GM21526 (cell line): ENCODE data around the gene ACTL9.

Experiments used
- ATAC-seq: cut with Tn5 transposase; IDR thresholded peaks from one replicate; pipeline ENCODE4 v1.9.1; 2021; ENCODE audit warnings: moderate library complexity; ENCODE audit not compliant: unreplicated experiment, low FRiP score

Gene ACTL9

DNA sequence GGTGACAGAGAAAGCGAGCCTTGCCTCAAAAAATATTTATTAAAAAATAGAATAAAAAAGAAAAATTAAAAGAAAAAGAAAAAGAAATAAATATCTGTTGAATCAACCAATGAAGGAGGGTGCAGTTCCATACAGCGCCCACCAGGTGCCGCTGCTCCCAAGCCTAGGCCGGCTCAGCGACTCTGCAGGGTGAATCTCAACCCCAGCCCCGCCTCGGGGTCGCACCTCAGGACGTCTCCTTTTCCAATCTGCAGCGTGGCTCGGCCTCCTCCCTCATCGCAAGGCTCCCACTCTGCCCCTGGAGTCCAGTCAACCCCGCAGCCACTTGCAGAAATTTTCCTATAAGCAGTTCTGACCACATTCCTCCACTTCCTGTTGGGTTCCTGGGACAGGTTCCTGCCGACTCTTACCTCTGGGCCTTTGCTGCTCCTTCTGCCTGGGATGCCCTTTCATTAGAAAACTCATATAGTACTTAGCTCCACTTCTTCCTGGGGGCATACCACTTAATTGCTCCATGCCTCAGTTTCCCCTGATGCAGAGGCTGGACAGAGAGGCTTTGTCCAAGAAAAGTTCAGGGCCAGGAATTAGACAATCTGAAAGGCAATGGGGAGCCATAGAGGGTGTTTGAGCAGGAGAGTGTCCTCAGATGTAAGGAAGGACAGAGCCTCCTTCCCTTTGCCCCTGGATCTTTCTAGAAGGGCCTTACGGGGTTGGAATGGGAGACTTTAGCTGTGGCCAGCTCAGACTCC lies 43.8 kb downstream of the ACTL9 start:
- ATAC-seq = no peak

GRCh38 chr19:8648240-8648639 lies 50.4 kb downstream of the ACTL9 start:
- no peak for ATAC-seq
